OCI-LY1 (cell line): ENCODE results near the gene TXNRD3.

ENCODE experiments used
- H2AFZ ChIP-seq: fragments of 200-600 bp; sonication (generic), shearing (Covaris generic); 2 replicates; pipeline ENCODE4 v1.6.0; 2014; ENCODE audit warnings: antibody characterized with exemption, mild to moderate bottlenecking, low read length
- H3F3A ChIP-seq: fragments of 200-600 bp; sonication (generic), shearing (Covaris generic); 2 replicates; pipeline ENCODE4 v1.6.0; 2014; ENCODE audit warnings: mild to moderate bottlenecking, antibody characterized with exemption, low read length, moderate library complexity; ENCODE audit not compliant: insufficient read depth
- H3K27ac ChIP-seq: fragments of 200-600 bp; sonication (generic); 2 replicates; pipeline ENCODE4 v1.5.1; 2014; ENCODE audit warnings: low read length, mixed run types, mild to moderate bottlenecking, low read depth; ENCODE audit not compliant: poor library complexity, severe bottlenecking
- H3K27me3 ChIP-seq: fragments of 200-600 bp; sonication (generic); 2 replicates; pipeline ENCODE4 v1.6.0; 2014; ENCODE audit warnings: antibody characterized with exemption, mild to moderate bottlenecking, low read length, moderate library complexity; ENCODE audit not compliant: insufficient read depth
- H3K36me3 ChIP-seq: fragments of 200-600 bp; sonication (generic); 2 replicates; pipeline ENCODE4 v1.6.1; 2014; ENCODE audit warnings: mild to moderate bottlenecking, antibody characterized with exemption, low read length, moderate library complexity, mixed read lengths; ENCODE audit not compliant: insufficient read depth
- H3K4me1 ChIP-seq: fragments of 200-600 bp; sonication (generic); 2 replicates; pipeline ENCODE4 v1.5.1; 2014; ENCODE audit warnings: mild to moderate bottlenecking, low read length, moderate library complexity; ENCODE audit not compliant: insufficient read depth, severe bottlenecking
- H3K4me2 ChIP-seq: fragments of 200-600 bp; sonication (generic), shearing (Covaris generic); 2 replicates; pipeline ENCODE4 v1.6.1; 2014; ENCODE audit warnings: low read length
- H3K4me3 ChIP-seq: fragments of 200-600 bp; sonication (generic); 2 replicates; pipeline ENCODE4 v1.5.1; 2014; ENCODE audit warnings: low read length, low read depth, mild to moderate bottlenecking, mixed read lengths; ENCODE audit not compliant: poor library complexity, severe bottlenecking
- H3K79me2 ChIP-seq: fragments of 200-600 bp; shearing (Covaris generic); 2 replicates; pipeline ENCODE4 v1.6.1; 2016; ENCODE audit warnings: mixed run types, low read length, mixed read lengths; ENCODE audit not compliant: insufficient read depth
- H3K9ac ChIP-seq: fragments of 200-600 bp; sonication (generic), shearing (Covaris generic); 2 replicates; pipeline ENCODE4 v1.6.1; 2014; ENCODE audit warnings: mild to moderate bottlenecking, low read length, mixed read lengths
- H3K9me2 ChIP-seq: fragments of 200-600 bp; sonication (generic), shearing (Covaris generic); 2 replicates; pipeline ENCODE4 v1.6.1; 2014; ENCODE audit warnings: low read depth, mild to moderate bottlenecking, low read length, mixed read lengths
- H3K9me3 ChIP-seq: fragments of 200-600 bp; shearing (Covaris generic); 2 replicates; pipeline ENCODE4 v1.6.1; 2014; ENCODE audit warnings: low read length, mixed read lengths
- H4K20me1 ChIP-seq: fragments of 200-600 bp; sonication (generic), shearing (Covaris generic); 2 replicates; pipeline ENCODE4 v1.6.0; 2016; ENCODE audit warnings: mild to moderate bottlenecking, low read length; ENCODE audit not compliant: insufficient read depth
- CTCF ChIP-seq: fragments of 200-600 bp; sonication (generic), shearing (Covaris generic); IDR thresholded peaks from 2 replicates; pipeline ENCODE4 v1.5.1; 2017; ENCODE audit warnings: mild to moderate bottlenecking, antibody characterized with exemption, low read length, moderate library complexity, mixed read lengths
- EZH2 ChIP-seq: fragments of 200-600 bp; sonication (generic), shearing (Covaris generic); IDR thresholded peaks from 2 replicates; pipeline ENCODE4 v1.8.0; 2017; ENCODE audit warnings: borderline replicate concordance, mixed run types, mild to moderate bottlenecking, antibody characterized with exemption, low read length, moderate library complexity, mixed read lengths

The TXNRD3 gene

DNA sequence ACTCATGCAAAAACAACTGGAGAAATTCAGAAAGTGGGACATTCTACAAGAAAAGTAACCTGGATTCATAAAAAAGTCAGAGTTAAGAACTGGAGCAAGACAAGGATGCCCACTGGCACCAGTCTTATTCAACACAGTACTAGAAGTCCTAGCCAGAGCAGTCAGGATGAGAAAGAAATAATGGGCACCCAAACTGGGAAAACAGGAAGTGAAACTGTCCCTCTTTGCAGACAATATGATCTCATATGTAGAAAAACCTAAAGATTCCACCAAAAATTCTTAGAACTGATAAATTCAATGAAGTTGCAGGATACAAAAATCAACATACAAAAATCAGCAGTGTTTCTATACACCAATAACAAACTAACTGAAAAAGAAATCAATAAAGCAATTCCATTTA lies 37.4 kb downstream of the TXNRD3 start:
- Histone ChIP-seq H3F3A (no peaks in the 10 kb centered on the region), H4K20me1 (no peaks in the 10 kb centered on the region), H3K4me2 (no peak overlapping the region), H2AFZ (no peak overlapping the region), H3K27ac (no peak overlapping the region), H3K4me1 (no peaks in the 10 kb centered on the region), H3K9me3 (no peaks in the 10 kb centered on the region), H3K9ac (no peak overlapping the region), H3K9me2 (no peaks in the 10 kb centered on the region), H3K4me3 (no peak overlapping the region), H3K36me3 (no peaks in the 10 kb centered on the region), H3K79me2 (no peaks in the 10 kb centered on the region), H3K27me3 (no peaks in the 10 kb centered on the region)
- TF ChIP-seq CTCF (no peak), EZH2 (no peak)

DNA sequence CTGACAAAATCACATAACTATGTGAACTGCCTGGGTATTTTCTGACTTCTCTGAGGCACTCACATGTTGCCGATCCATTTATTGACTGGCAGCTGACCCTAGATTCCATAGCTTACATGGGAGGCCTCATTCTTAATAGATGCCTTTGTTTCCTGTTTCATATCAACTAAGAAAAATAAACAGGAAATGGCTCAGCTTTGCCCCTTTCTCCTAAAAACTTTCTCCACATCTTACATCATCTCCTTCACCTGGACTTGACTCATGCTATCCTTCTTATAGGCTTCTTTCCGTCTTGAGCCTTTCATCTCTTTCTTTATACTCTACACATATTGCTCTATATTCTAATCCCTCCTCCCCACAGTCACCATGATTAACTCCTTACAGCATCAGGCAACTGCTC lies 38.0 kb downstream of the TXNRD3 start:
- no peak overlapping the region for H3K4me3 ChIP-seq
- H3K27me3 ChIP-seq, result no peaks in the 10 kb centered on the region
- H3K9me2 ChIP-seq, result no peaks in the 10 kb centered on the region
- no peak for TF ChIP-seq EZH2
- no peak for TF ChIP-seq CTCF
- H3K79me2 ChIP-seq, result no peaks in the 10 kb centered on the region
- H3K9me3 ChIP-seq, result no peaks in the 10 kb centered on the region
- H3K27ac ChIP-seq, result no peak overlapping the region
- H4K20me1 ChIP-seq, result no peaks in the 10 kb centered on the region
- H3F3A ChIP-seq, result no peaks in the 10 kb centered on the region
- H3K4me2 ChIP-seq, result no peak overlapping the region
- no peak overlapping the region for H2AFZ ChIP-seq
- no peaks in the 10 kb centered on the region for H3K36me3 ChIP-seq
- H3K4me1 ChIP-seq, result no peaks in the 10 kb centered on the region
- H3K9ac ChIP-seq, result no peak overlapping the region

GRCh38 chr3:126613479-126614188 lies 41.3 kb downstream of the TXNRD3 start:
- H3K27ac ChIP-seq, result no peak overlapping the region
- H3K9me2 ChIP-seq, result no peaks in the 10 kb centered on the region
- no peak overlapping the region for H3K4me2 ChIP-seq
- H3K9ac ChIP-seq, result no peak overlapping the region
- no peaks in the 10 kb centered on the region for H3K9me3 ChIP-seq
- H3K27me3 ChIP-seq, result no peaks in the 10 kb centered on the region
- TF ChIP-seq EZH2 (no peak), CTCF (no peak)
- no peak overlapping the region for H3K4me3 ChIP-seq
- H3K36me3 ChIP-seq, result no peaks in the 10 kb centered on the region
- H4K20me1 ChIP-seq, result no peaks in the 10 kb centered on the region
- H3F3A ChIP-seq, result no peaks in the 10 kb centered on the region
- H3K79me2 ChIP-seq, result no peaks in the 10 kb centered on the region
- no peak overlapping the region for H2AFZ ChIP-seq
- no peaks in the 10 kb centered on the region for H3K4me1 ChIP-seq
